Body of pancreas (tissue), 4 donors: Measurements from ENCODE around the gene PTK6. TPM values are rescaled to one million over a fixed set of nuclear protein-coding genes. Genes with fewer than 3 reads are reported as not detected.

Source experiments
- ATAC-seq: fragments of 150-250 bp; one replicate; pipeline ENCODE4 v1.9.1; 2016
- DNase-seq, 4 donors: peaks; one replicate each; pipeline ENCODE4 v3.0.0-alpha.2; 2019
- H3K27ac ChIP-seq, 4 donors: fragments of 200-600 bp; sonication (generic); 1 replicate in 3 of 4; 2 replicates in 1 of 4; pipeline versions ENCODE4 v1.5.1 to v1.6.1; 2016 to 2019; ENCODE audit warnings: mild to moderate bottlenecking in 1 of 4, mixed read lengths in 1 of 4, moderate library complexity in 1 of 4
- H3K27me3 ChIP-seq, 2 donors: fragments of 200-600 bp; sonication (generic); one replicate each; pipeline ENCODE4 v1.6.0; 2016; ENCODE audit warnings: mild to moderate bottlenecking in 1 of 2
- H3K36me3 ChIP-seq, 2 donors: fragments of 200-600 bp; sonication (generic); replicated peaks in 1 of 2; 2 replicates each; pipeline ENCODE4 v1.5.1; 2016; ENCODE audit warnings: low read depth in 2 of 2; ENCODE audit not compliant: insufficient read depth in 1 of 2
- H3K4me1 ChIP-seq: fragments of 200-600 bp; sonication (generic); one replicate; pipeline ENCODE4 v1.6.0; 2016
- H3K4me3 ChIP-seq, 2 donors: fragments of 200-600 bp; sonication (generic); 1 replicate in 1 of 2; 2 replicates in 1 of 2; pipeline ENCODE4 v1.5.1; 2016 to 2019
- H3K9me3 ChIP-seq, 3 donors: fragments of 200-600 bp; sonication (generic); 1 replicate in 2 of 3; 2 replicates in 1 of 3; pipeline ENCODE4 v1.5.1; 2016
- CTCF ChIP-seq, 7 experiments: fragments of 450-650 bp in 4 of 7; fragments of 200-600 bp in 3 of 7; sonication (generic) in 3 of 7; IDR thresholded peaks; one replicate each; pipeline ENCODE4 v1.5.1; 2016 to 2019; ENCODE audit warnings: antibody characterized with exemption in 7 of 7
- POLR2A ChIP-seq, 3 donors: fragments of 450-650 bp; IDR thresholded peaks; one replicate each; pipeline ENCODE4 v1.6.1; 2016; ENCODE audit warnings: antibody characterized with exemption in 3 of 3, mild to moderate bottlenecking in 2 of 3
- WGBS, 2 donors: methylation state at CpG; one replicate each; pipeline ENCODE4 v1.1.5; 2017; 5-methylcytosine and 5-hydroxymethylcytosine counted together
- intact Hi-C: fragments of 100-400 bp; cut with DNase I; formaldehyde crosslinking; loops from one replicate; pipeline ENCODE4 v1.15.1; 2023
- total RNA-seq, 2 donors: library from RNA; depleted of rRNA; stranded (reverse); fragments of >200 nt; gene quantifications; one replicate each; pipeline ENCODE4 v1.1.0, GENCODE V29; 2016

Gene PTK6
- total RNA-seq, 2 donors from 2014 or later: 3.0 to 5.4 TPM

- Histone ChIP-seq H3K36me3 (no peaks in the 10 kb centered on the region), H3K27ac (no peak overlapping the region), H3K9me3 (no peaks in the 10 kb centered on the region), H3K27me3 (peaks cover 0 to 6% of the 10 kb centered on the region in 2 donors), H3K4me3 (no peak overlapping the region), H3K4me1 (peaks cover 30% of the 10 kb centered on the region)
- intact Hi-C loops: no loop called here
- 3 to 14% methylated on average over 6 to 45 of the region's 48 CpGs for WGBS, 2 donors
- DNase-seq (peak; percentile 61 to 75 (median 72)), ATAC-seq (peak; percentile 64)
- peak; percentile 77 to 96 (median 84) for TF ChIP-seq CTCF (IDR thresholded peaks at IDR 0.05)
- TF ChIP-seq POLR2A (IDR thresholded peaks at IDR 0.05): peak in 1 of 3 donors; percentile 2
Measured at GRCh38 chr20:63495741-63496595, 41.2 kb downstream of the PTK6 start.

- no peaks in the 10 kb centered on the region for H3K36me3 ChIP-seq
- H3K9me3 ChIP-seq: no peaks in the 10 kb centered on the region
- peaks cover 0 to 6% of the 10 kb centered on the region in 2 donors for H3K27me3 ChIP-seq
- no peak for TF ChIP-seq CTCF (IDR thresholded peaks at IDR 0.05)
- TF ChIP-seq POLR2A (IDR thresholded peaks at IDR 0.05): no peak
- ATAC-seq (no peak), DNase-seq (no peak)
- WGBS, 2 donors: 66 to 100% methylated on average over 1 to 8 of the region's 8 CpGs
- peaks cover 30% of the 10 kb centered on the region for H3K4me1 ChIP-seq
- no peak overlapping the region for H3K27ac ChIP-seq
- intact Hi-C loops: no loop called here
- H3K4me3 ChIP-seq: no peak overlapping the region
Measured at GRCh38 chr20:63495167-63495720, 41.9 kb downstream of the PTK6 start.

GRCh38 chr20:63494420-63495166 lies 42.6 kb downstream of the PTK6 start:
- Histone ChIP-seq H3K4me1 (peaks cover 30% of the 10 kb centered on the region), H3K27ac (no peak overlapping the region), H3K4me3 (no peak overlapping the region), H3K27me3 (peaks cover 0 to 6% of the 10 kb centered on the region in 2 donors), H3K36me3 (no peaks in the 10 kb centered on the region), H3K9me3 (no peaks in the 10 kb centered on the region)
- DNase-seq (peak in 1 of 4 donors; percentile 14), ATAC-seq (no peak)
- intact Hi-C loops: no loop called here
- no peak for TF ChIP-seq CTCF (IDR thresholded peaks at IDR 0.05)
- TF ChIP-seq POLR2A (IDR thresholded peaks at IDR 0.05): no peak
- WGBS, 2 donors: 81% methylated on average over 15 to 51 of the region's 51 CpGs

GRCh38 chr20:63494084-63494419 lies 43.1 kb downstream of the PTK6 start:
- intact Hi-C loops: no loop called here
- Histone ChIP-seq H3K9me3 (no peaks in the 10 kb centered on the region), H3K36me3 (no peaks in the 10 kb centered on the region), H3K4me3 (no peak overlapping the region), H3K27ac (no peak overlapping the region), H3K27me3 (peaks cover 0 to 6% of the 10 kb centered on the region in 2 donors), H3K4me1 (peaks cover 26% of the 10 kb centered on the region)
- WGBS, 2 donors: 62 to 75% methylated on average over 4 to 7 of the region's 7 CpGs
- TF ChIP-seq POLR2A (IDR thresholded peaks at IDR 0.05) (no peak), CTCF (IDR thresholded peaks at IDR 0.05) (no peak)
- ATAC-seq (no peak), DNase-seq (no peak)
